GM18526 (cell line): ENCODE results near the gene CALD1.

Source experiments
- POLR2A ChIP-seq: IDR thresholded peaks from 3 replicates; pipeline ENCODE4 v1.6.1; 2011; ENCODE audit not compliant: insufficient read length; ENCODE audit errors: extremely low read depth

CALD1 gene

GRCh38 chr7:134772401-134772800 is 7.0 kb upstream of the CALD1 start:
- no peak for TF ChIP-seq POLR2A

- TF ChIP-seq POLR2A = no peak
Observed at GRCh38 chr7:134773164-134773563, 6.3 kb upstream of the CALD1 start.

- no peak for TF ChIP-seq POLR2A
Observed at GRCh38 chr7:134774119-134774518, 5.3 kb upstream of the CALD1 start.

GRCh38 chr7:134777470-134777869 is 2.0 kb upstream of the CALD1 start:
- no peak for TF ChIP-seq POLR2A

- TF ChIP-seq POLR2A = no peak
Observed at GRCh38 chr7:134777908-134778580, 1.4 kb upstream of the CALD1 start.

DNA sequence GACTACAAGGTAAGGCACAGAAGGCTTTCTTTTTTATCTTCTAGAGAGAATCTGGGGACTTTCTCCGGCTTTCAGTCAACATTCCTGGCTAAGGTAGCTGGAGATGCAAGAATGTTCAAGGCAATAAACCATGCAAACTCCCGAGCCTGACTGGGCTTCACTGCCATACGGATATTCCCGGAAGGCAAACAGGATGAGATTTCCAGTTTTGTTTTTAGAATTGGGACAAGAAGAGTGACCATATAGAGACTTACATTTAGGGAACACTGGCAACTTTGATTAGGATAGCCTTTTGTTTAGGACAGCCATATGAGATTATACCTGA is 269 bp downstream of the CALD1 start:
- TF ChIP-seq POLR2A = no peak

DNA sequence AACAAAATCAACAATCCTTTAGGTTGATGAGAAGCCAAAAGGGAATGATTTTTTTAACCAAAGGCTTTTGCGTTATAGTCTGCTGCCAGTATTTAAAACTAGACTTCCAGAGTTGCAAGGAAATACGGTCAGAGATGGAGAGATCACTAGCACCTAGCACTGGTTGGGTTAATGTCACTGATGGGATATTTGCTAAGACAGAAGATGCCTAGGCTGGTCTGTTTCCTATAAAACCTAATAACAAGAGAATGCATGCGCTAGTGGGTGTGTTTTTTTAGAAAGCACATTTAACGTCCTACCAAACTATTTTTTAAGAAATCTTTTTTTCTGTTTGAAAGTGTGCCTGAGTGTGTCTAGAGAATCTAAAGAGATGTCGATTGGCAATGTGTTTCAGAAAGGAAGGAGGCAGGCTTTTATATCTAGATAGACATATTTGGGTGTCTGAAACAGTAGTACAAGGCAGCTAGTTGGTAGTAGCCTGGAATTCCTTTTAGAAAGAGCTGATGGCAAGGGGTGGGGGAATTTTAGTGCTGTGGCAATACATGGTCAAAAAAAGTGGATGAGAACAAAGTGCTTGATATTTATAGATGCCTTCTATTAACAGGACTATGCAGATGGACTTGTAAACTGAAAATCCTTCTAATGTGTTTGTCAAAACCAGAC is 863 bp downstream of the CALD1 start:
- no peak for TF ChIP-seq POLR2A

- TF ChIP-seq POLR2A = no peak
Observed at GRCh38 chr7:134781171-134781570, 1.7 kb downstream of the CALD1 start.

- TF ChIP-seq POLR2A = no peak
Observed at GRCh38 chr7:134782121-134782623, 2.7 kb downstream of the CALD1 start.

GRCh38 chr7:134783294-134784069 is 4.0 kb downstream of the CALD1 start:
- no peak for TF ChIP-seq POLR2A

DNA sequence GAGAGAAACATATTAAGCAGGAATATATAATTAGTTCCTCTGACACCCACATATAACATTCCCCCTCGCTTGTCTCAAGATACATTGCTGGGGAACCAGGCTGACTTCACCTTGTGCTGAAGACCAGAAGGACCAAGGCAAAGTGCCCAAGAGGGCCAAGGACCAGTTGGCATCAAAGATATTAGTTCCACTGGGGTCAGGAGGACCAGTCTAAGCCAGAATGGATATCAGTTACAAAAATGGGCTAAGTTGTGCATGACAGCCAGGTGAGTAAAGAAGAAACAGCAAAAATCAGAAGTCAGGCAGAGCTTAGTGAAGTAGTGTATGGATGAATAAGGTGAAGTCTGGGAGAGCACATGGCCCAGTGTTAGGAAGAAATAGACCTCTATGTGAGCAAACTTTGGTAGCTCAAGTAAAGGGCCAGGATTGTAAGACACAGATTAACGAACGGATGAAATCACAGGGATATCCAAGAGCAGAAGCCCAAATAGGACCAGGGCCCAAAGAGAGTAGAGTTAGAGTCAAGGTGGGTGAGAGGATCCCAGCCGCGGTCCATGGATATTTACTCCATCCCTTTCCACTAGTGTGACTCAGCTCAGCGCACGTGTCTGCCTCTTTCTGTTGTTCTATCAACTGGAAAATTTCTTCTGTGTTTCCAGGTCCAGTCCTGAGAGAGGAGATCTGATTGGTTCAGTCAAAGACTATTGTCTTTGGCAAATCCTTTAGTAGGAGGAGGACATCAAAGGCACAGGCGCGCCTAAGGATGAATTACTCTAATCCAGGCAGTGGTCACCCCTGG is 5.0 kb downstream of the CALD1 start:
- TF ChIP-seq POLR2A = no peak

DNA sequence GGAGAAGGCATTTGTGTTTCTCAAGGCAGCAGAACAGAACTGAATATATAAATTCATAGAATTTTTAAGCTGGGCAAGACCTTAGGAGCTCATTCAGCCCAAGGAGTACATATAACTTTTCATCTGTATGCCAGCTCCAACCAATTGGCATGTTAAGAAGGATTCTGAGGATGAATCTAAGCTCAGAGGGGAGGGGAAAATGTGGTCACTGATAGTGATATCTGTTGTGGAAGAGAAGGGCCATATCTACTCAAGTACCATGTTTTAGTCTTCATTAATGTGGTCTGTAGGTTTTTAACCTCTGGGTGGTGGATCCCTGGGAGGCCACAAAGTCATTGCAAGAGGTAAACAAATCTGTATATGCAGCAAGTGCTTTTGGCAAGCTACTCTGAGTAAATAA is 6.4 kb downstream of the CALD1 start:
- TF ChIP-seq POLR2A = no peak

DNA sequence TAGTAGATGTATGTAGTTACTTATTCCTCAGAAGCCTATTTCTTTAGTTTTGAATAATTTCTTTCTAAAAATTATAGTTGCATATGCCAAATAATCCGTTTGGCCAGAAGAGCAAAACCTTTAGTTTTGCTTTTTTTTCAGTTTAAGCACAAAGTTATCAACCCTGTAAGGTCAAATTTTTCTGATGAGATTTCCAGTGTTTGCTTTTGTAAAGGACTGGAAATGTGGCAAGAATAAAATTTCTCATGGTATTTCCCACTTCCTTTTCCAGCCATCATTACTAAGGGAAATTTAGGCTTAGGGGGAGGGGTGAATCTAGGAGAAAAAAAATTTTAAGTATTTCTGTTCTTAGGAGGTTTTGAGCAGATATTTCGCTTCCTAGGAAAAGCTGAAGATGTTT is 7.6 kb downstream of the CALD1 start:
- no peak for TF ChIP-seq POLR2A

DNA sequence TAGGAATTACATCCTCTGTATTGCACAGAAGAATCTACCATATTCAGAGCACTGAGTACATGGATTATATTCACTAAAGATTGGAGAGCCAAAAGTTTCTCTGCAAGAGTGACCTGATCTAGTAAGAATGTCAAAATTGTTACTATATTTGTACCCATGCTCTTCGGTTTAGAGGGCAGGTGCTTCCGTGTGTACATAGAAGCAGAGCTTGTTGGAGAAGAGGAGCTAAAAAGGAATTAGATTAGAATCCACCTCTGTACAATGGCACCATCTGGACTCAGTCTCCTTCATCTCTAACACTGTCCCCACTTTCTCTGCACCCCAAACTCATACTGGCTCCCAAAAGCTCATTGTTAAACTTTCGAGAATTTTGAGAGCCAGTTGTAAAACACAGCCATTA is 8.3 kb downstream of the CALD1 start:
- no peak for TF ChIP-seq POLR2A

- no peak for TF ChIP-seq POLR2A
Observed at GRCh38 chr7:134788191-134788590, 8.8 kb downstream of the CALD1 start.
